Thymus (tissue), 11 donors: Measurements from ENCODE around the gene TFAP2A. TPM values are rescaled to one million over a fixed set of nuclear protein-coding genes. Genes with fewer than 3 reads are reported as not detected.
A peak's percentile ranks its signal among the peaks of the same experiment; 100 is the strongest.

Source experiments
- DNase-seq, 9 donors: peaks; one replicate each; pipeline ENCODE4 v3.0.0-alpha.2; 2013; ENCODE audit warnings: low spot score in 9 of 9, low read depth in 6 of 9, missing footprints in 1 of 9
- H3K27ac ChIP-seq, 2 donors: one replicate each; pipeline ENCODE4 v1.5.1; 2013; ENCODE audit warnings: control low read depth in 1 of 2, low read depth in 1 of 2, low read length in 1 of 2, mild to moderate bottlenecking in 1 of 2, moderate library complexity in 1 of 2
- H3K27me3 ChIP-seq, 2 donors: one replicate each; pipeline ENCODE4 v1.5.1; 2013; ENCODE audit warnings: low read length in 1 of 2; ENCODE audit not compliant: control insufficient read depth in 2 of 2, insufficient read depth in 1 of 2
- H3K36me3 ChIP-seq, 2 donors: one replicate each; pipeline ENCODE4 v1.5.1; 2013; ENCODE audit warnings: low read length in 1 of 2, mild to moderate bottlenecking in 1 of 2, moderate library complexity in 1 of 2; ENCODE audit not compliant: control insufficient read depth in 2 of 2, insufficient read depth in 2 of 2
- H3K4me1 ChIP-seq, 2 donors: one replicate each; pipeline ENCODE4 v1.5.1; 2013; ENCODE audit warnings: low read length in 2 of 2; ENCODE audit not compliant: control insufficient read depth in 2 of 2, insufficient read depth in 2 of 2
- H3K4me3 ChIP-seq, 2 donors: one replicate each; pipeline ENCODE4 v1.5.1; 2013; ENCODE audit warnings: low read length in 2 of 2, control low read depth in 1 of 2, mild to moderate bottlenecking in 1 of 2
- H3K9me3 ChIP-seq, 2 donors: one replicate each; pipeline ENCODE4 v1.5.1; 2013; ENCODE audit warnings: low read length in 1 of 2, mild to moderate bottlenecking in 1 of 2; ENCODE audit not compliant: control insufficient read depth in 2 of 2, insufficient read depth in 1 of 2
- WGBS: extraction: QIAGEN DNeasy Blood & Tissue Kit; methylation state at CpG from one replicate; pipeline ENCODE4 v1.1.7; 2013; 5-methylcytosine and 5-hydroxymethylcytosine counted together
- polyA plus RNA-seq: library from polyadenylated mRNA; stranded (reverse); fragments of 200-250 nt; gene quantifications from one replicate; pipeline ENCODE4 v1.2.3, GENCODE V29; 2013
- total RNA-seq: library from RNA; stranded (reverse); fragments of 120-200 nt; gene quantifications from one replicate; pipeline ENCODE4 v1.2.4, GENCODE V29; 2013
- donor health status: healthy.

Gene TFAP2A
- total and polyA plus RNA-seq, 2 donors: 0.33 to 2.9 TPM

GRCh38 chr6:10431423-10432164, 16.7 kb upstream of the TFAP2A start:
- peaks cover 9 to 20% of the 10 kb centered on the region in 2 donors for H3K27me3 ChIP-seq
- no peaks in the 10 kb centered on the region for H3K4me1 ChIP-seq
- H3K27ac ChIP-seq: no peak overlapping the region
- 89% methylated on average over 7 of the region's 7 CpGs for WGBS
- H3K4me3 ChIP-seq: no peak overlapping the region
- no peaks in the 10 kb centered on the region for H3K9me3 ChIP-seq
- no peak for DNase-seq
- H3K36me3 ChIP-seq: no peaks in the 10 kb centered on the region

GRCh38 chr6:10429638-10430427, 15.0 kb upstream of the TFAP2A start:
- no peak overlapping the region for H3K4me3 ChIP-seq
- 26% methylated on average over 12 of the region's 12 CpGs for WGBS
- H3K27me3 ChIP-seq: peaks cover 26 to 37% of the 10 kb centered on the region in 2 donors

GRCh38 chr6:10426781-10427279, 12.0 kb upstream of the TFAP2A start:
- H3K27me3 ChIP-seq: peaks cover 54 to 67% of the 10 kb centered on the region in 2 donors
- H3K4me3 ChIP-seq: peak overlapping the region in 1 of 2 donors; percentile 8
- no peak for DNase-seq
- H3K9me3 ChIP-seq: peaks cover 0 to 1% of the 10 kb centered on the region in 2 donors
- H3K36me3 ChIP-seq: no peaks in the 10 kb centered on the region
- WGBS: 5% methylated on average over 6 of the region's 6 CpGs
- no peak overlapping the region for H3K27ac ChIP-seq
- no peaks in the 10 kb centered on the region for H3K4me1 ChIP-seq

More at GRCh38 chr6:10429638-10430427, 15.0 kb upstream of the TFAP2A start:
- H3K36me3 ChIP-seq: no peaks in the 10 kb centered on the region
- DNase-seq: peak in 1 of 9 donors; percentile 25
- H3K27ac ChIP-seq: no peak overlapping the region
- no peaks in the 10 kb centered on the region for H3K4me1 ChIP-seq
- peaks cover 0 to 1% of the 10 kb centered on the region in 2 donors for H3K9me3 ChIP-seq

- H3K4me1 ChIP-seq: no peaks in the 10 kb centered on the region
- H3K27ac ChIP-seq: no peak overlapping the region
- H3K4me3 ChIP-seq: peak overlapping the region; percentile 8 to 30
- H3K36me3 ChIP-seq: no peaks in the 10 kb centered on the region
- peaks cover 60 to 74% of the 10 kb centered on the region in 2 donors for H3K27me3 ChIP-seq
- no peak for DNase-seq
- H3K9me3 ChIP-seq: peaks cover 0 to 1% of the 10 kb centered on the region in 2 donors
- WGBS: 2% methylated on average over 54 of the region's 54 CpGs
Observed at GRCh38 chr6:10425975-10426780, 11.3 kb upstream of the TFAP2A start.

- DNase-seq: no peak
Observed at GRCh38 chr6:10425176-10425974, 10.5 kb upstream of the TFAP2A start.

GRCh38 chr6:10424040-10424439, 9.2 kb upstream of the TFAP2A start:
- H3K27ac ChIP-seq: no peak overlapping the region
- no peak for DNase-seq
- H3K27me3 ChIP-seq: peaks cover 82 to 92% of the 10 kb centered on the region in 2 donors

More at GRCh38 chr6:10425176-10425974, 10.5 kb upstream of the TFAP2A start:
- peaks cover 68 to 78% of the 10 kb centered on the region in 2 donors for H3K27me3 ChIP-seq
- H3K9me3 ChIP-seq: peaks cover 0 to 1% of the 10 kb centered on the region in 2 donors
- H3K4me1 ChIP-seq: no peaks in the 10 kb centered on the region
- no peaks in the 10 kb centered on the region for H3K36me3 ChIP-seq
- H3K27ac ChIP-seq: no peak overlapping the region
- 13% methylated on average over 35 of the region's 35 CpGs for WGBS
- H3K4me3 ChIP-seq: no peak overlapping the region

GRCh38 chr6:10422737-10423034, 7.8 kb upstream of the TFAP2A start:
- Histone ChIP-seq H3K9me3 (peaks cover 1 to 5% of the 10 kb centered on the region in 2 donors), H3K27me3 (peaks cover 88 to 96% of the 10 kb centered on the region in 2 donors), H3K36me3 (no peaks in the 10 kb centered on the region), H3K4me3 (no peak overlapping the region), H3K27ac (no peak overlapping the region), H3K4me1 (no peaks in the 10 kb centered on the region)
- DNase-seq: no peak
- WGBS: 23% methylated on average over 7 of the region's 7 CpGs

More at GRCh38 chr6:10424040-10424439, 9.2 kb upstream of the TFAP2A start:
- no peaks in the 10 kb centered on the region for H3K36me3 ChIP-seq
- WGBS: 11% methylated on average over 5 of the region's 5 CpGs
- H3K9me3 ChIP-seq: peaks cover 1 to 5% of the 10 kb centered on the region in 2 donors
- H3K4me3 ChIP-seq: no peak overlapping the region
- H3K4me1 ChIP-seq: no peaks in the 10 kb centered on the region
